CD4-positive, alpha-beta T cell treated with Interleukin-17A for 4 hours (primary cell): Measurements from ENCODE around the gene VCP.

Experiments
- DNase-seq: peaks from one replicate; pipeline ENCODE4 v3.0.0-alpha.2; 2020; ENCODE audit warnings: mixed read lengths

Gene VCP

DNA sequence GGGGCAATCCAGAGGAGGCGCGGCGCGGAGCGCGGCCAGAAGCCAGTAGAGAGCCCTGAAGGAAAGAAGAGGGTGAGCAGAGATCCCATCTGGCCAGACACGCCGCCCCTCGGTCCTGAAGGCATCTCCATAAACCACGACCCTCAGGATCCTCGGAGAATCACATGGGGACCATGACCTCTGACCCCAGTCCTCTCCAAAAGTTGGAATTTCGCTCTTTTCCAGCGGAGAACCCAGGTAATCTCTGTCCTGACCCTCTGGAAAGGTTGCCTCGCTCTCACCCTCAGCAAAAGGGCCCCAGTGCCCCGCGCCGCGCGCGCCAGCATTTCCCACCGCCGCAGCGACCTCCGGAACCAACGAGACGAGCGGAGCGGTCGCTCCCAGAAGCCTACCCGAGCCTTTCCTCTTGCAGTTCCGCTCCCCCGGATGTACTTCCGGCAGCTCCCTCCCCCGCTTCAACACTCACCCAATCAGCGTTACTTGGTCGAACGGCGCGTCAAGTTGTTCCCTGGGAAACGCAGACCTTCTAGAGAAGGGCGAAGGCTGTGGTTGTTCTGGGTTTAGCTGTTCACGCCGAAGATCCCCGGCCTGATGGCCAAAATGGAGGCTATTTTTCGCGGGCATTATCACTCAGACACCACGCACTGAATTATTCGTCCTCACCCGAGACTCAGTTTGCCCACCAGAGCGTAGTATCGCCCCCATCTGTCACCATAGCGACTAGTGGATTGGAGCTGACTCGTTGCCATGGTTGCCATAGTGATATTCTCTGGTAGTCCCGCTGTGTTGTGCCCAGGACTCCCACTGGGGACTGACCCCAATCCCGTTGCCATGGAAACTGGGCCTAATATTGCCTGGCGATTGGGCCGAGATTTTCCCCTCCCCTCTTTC, 30.6 kb upstream of the VCP start, which contains the start of gene STOML2:
STOML2 (minus strand) TSS at position 363 of the 891 bp plus-strand sequence; CDS start at position 326, 37 bp downstream.
- DNase-seq = peak; percentile 92

DNA sequence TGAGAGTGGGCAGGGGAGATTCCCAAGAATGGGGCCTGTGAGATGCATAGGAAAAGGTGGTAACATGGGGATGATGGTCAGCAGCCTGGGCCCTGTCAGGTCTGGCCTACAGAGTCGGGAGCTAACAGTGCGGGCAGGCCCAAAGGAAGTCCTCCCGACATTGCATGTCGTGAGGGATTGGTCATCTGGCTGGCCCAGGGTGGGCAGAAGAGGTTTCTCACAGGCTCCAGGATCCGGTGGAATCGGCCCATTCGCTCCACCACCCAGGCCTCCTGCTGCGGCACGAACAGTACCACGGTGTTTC, 30.0 kb upstream of the VCP start:
- DNase-seq = no peak

DNA sequence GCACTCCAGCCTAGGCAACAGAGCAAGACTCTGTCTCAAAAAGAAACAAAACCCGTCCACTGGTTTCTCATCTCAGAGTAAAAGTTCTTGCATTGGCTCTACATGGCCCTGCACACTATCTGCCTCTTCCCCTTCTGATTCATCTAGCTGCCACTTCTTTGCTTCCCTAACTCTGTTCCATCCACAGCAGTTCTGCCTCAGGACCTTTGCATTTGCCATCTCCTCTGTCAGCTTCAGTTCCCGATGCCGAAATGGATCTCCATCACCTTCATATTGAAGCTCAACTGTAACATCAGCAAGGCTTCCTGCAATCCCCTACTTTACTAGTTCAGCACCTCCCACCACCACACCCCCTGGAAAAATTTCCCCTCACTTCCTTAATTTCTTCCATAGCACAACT, 25.1 kb upstream of the VCP start:
- no peak for DNase-seq

DNA sequence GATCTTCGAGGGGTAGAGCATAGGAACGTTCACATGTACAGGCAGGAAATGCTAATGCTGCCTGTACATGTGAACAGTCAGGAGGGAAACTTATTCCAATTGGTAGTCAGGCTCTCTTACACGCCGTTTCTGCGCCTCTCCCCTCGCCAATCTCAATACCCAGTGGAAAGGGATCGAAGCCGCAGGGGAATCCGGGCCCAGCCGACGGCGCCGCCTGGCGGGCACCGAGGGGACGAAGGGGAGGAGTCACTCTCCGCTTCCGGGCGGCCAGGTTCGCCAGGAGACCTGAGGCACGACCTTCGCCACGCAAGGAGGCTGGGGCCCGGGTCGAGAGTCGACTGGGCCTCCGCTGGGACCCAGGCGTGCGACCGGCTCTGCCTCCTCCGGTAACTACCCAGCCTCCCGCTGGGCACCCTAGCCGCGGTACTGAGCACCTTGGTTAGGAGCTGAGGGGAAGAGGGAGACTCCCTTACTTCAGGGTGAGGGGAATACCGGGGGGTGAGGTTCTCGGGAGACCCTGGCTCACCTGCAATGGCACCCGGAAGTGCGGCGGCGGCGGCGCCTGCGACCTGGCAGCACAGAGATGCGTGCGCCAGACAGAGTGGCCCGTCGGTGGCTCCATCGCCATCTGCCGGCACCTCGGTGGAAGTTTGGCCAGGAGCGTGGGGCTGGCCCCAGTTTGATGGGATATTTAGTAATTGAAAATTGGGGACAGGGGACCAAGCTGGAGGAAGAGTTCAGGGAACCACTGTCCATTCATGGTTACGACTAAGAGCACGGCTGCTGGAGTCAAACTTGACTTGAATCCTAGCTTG, 23.8 kb upstream of the VCP start, which contains the start of gene PIGO:
PIGO (minus strand) TSS at position 557 of the 815 bp plus-strand sequence. CDS start 1,026 bp downstream, outside the sequence.
- DNase-seq = peak; percentile 94

DNA sequence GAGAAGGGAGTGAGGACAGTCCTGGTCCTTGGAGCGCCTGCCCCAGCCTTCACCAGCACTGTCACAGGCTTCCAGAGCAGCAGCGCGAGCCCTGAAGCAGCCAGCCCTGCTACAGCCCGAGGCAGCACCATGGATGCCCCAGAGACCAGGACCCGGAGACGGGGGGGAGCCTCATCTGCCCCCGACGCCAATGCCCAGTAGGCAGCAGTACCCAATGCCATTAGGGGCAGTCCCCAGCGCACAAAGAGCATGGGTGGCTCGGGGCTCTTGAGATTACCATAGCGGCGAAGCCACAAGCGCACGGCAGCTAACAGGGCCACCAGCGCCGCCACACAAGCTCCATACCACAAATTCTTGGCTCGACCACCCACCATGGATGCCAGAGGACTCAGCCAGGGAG, 19.1 kb upstream of the VCP start:
- DNase-seq = no peak

DNA sequence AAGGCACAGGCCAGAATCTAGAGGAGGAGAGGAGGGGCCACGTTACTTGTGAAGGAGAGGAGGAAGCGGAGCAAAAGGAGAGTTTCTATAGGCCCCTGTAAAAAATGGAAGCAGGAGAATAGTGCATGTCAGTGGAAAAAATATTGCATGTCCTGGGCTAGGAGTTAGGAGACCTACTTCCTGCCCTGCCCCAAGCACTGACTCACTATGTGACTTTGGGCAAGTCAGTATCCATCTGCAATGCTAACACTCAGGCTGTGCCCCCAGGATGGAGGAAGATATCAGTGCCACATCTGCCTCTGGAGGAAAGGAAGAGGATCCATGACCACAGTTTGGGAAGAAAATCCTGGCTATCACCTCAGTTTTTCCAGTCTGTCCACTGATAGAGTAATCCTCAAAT, 17.0 kb upstream of the VCP start:
- DNase-seq = no peak

DNA sequence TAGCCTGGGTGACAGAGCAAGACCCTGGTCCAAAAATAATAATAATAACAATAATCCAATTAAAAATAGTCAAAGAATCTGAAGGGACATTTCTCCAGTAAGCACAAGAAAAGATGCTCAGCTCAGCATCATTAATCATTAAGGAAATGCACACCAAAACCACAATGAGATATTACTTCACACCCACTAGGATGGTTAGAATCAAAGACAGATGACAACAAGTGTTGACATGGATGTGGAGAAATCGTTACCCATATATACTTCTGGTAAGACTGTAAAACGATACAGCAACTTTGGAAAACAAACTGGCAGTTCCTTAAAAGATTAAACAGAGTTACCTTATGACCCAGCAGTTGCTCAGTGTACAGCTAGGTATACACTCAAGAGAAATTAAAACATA, 12.7 kb upstream of the VCP start:
- no peak for DNase-seq

DNA sequence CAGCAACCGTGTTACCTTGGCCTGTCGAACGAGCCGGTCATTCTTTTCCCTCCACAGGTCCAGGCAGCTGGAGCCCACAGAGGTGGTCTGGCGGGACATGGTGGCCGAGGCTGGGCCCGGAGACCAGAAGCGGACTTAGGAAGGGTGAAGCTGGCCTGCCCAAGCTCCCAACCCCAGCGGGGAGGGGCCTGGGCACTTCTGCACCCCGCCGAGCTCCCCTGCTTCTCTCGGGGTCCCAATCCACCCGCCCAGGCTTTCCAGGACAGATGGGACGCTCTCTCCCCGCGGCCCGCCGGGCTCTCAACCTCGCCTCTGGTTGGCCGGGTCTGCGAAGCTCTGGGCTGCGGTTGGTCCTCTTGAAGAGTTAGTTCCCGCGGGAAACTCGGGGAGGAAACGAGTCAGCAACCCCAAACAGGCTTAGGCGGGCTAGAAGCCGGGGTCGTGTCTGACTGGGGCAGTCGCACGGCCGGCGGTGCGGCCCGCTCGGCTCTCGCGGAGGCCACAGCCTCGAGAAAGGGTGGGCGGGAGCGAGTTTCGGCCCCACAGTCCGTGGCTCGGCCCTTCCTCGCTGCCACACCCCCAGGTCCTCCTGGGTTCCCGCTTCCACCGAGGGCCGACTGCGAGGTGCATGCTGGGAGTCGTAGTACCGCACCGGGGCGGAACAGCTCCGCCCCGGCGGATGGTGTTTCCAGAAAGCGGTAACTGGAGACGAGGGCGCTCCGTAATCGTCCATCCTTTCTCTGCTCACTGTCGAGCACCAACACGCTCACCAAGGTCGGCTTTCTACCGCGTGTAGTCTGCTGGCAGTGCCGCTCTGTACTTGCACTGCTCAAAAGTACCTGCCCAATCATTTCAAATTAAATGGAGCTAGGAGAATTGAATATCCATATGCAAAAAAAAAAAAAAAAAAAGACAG, 7.3 kb upstream of the VCP start, which contains the start of gene FANCG:
FANCG (minus strand) TSS at position 517 of the 916 bp plus-strand sequence; CDS start at position 99, 418 bp downstream.
- peak; percentile 85 for DNase-seq

DNA sequence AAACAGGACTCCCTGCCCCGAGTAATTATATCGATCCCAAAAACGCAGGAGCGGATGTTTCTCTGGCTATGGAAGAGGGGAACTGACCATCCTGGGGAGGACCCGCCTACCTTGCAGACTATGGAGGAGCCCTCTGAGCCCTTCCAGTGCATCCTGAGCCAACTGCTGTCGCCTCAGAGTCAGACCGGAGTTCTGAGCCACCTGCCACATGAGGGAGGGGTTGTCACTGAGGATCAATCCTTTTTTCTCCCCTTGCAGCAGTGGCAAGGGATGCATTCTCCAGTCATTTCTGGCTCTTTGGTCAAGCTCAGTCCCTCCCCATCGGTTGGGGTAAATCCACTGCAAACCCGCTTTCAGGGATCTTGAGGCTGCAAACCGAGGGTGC, 6.6 kb upstream of the VCP start:
- no peak for DNase-seq

DNA sequence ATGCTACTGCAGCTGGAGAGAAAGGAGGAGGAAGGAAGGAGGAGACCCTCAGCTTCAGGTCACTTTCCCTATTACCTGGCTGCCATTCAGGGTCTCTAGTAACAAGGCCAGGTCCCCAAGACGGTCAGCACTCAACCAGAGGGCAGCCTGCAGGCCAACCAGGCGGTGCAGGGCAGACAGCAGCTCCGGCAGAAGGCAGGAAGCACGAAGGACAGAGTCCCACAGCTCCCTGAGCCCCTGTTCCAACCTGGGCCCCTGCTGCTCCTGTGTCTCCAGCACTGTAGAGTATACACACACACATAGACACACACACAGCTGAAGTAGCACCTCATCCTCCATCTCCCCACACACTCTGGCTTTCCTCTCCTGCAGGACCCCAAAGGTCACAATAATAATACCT, 5.6 kb upstream of the VCP start:
- no peak for DNase-seq

DNA sequence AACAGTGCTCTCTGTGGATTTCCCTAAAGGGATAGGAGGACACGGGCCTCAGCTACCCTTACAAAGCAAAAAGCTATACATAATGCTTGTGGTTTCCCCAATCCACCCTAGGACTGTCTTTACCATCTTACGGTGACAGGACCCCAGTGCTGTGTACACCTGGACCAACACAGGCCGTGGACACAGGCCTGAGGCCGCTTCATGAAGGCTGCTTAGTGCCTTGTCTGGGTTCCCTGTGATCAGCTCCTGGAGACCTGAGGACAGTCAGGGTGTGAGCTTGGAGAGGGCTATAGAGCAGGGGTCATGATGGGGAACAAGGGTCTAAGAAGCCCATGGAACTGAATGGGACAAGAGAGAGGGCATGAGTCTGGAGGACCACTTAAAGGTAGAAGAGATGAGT, 4.4 kb upstream of the VCP start:
- no peak for DNase-seq

DNA sequence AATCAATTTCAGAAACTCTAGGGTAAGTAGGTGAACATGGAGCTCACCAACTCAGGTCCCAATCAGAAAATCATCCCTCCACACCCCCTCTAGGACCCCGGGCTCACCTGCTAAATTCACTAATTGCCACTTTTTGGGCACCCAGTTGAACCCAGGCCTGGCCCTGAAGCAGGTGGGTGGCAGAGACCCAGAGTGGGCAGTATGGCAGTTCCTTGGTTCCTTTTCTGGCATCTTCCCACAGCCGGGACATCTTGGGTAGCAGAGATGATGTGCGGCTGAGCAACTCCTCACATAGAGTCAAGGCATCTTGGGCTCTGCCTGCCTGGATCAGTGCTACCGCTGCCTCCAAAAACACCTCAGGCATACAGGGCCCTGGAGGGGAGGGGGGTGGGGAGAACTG, 2.9 kb upstream of the VCP start:
- no peak for DNase-seq

DNA sequence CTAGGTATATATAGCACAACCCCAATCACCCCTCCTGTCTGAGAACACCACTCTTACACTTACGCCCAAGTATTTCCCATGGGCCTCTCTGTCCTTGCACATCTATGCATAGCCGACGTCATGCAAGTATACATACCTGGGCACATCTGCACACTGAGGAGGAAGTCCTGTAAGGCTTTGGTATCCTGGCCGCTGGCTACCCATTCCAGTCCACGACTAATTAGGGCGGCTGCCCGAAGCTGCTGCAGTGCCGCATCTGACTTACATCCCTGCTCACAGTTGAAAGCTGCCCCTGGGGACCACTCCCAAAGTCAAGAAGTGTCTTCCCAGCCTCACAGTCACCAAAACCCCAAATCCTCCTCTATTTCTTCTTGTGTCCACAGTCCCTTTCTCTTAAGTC, 2.4 kb upstream of the VCP start:
- DNase-seq = no peak

DNA sequence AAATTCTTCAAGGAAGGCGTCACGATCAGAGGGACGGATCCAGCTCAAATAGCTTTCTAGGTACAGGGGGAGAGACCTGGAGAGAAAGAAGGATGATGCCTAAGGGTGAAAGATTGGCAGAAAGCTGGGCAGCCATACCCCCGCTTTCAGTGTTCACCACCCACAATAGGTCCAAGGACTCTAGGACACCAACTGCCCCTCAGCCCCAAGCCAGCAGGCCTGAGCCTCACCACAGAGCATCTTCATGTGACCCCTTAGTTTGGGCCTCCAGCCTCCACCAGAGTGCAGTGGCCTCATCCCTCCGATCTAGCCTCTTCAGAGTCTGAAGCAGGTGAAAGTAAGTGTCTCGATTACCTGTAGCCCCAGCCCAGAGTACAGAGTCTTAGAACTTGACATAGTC, 1.7 kb upstream of the VCP start:
- DNase-seq = no peak

DNA sequence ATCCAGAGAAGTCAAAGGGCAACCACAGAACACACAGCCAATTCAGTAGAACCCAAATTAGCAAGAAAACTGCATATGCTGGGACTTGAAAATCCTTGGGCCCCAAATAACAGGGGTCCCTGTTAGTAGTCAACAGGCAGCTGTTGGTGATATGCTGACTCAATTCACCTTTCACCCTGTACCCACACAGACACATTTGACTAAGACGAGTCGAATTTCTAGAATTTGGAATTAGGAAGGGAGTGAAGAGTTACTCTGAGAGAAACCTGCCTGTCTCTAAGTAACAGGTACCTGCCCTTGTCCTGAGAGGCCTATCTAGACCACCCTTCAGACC, 821 bp upstream of the VCP start:
- no peak for DNase-seq

DNA sequence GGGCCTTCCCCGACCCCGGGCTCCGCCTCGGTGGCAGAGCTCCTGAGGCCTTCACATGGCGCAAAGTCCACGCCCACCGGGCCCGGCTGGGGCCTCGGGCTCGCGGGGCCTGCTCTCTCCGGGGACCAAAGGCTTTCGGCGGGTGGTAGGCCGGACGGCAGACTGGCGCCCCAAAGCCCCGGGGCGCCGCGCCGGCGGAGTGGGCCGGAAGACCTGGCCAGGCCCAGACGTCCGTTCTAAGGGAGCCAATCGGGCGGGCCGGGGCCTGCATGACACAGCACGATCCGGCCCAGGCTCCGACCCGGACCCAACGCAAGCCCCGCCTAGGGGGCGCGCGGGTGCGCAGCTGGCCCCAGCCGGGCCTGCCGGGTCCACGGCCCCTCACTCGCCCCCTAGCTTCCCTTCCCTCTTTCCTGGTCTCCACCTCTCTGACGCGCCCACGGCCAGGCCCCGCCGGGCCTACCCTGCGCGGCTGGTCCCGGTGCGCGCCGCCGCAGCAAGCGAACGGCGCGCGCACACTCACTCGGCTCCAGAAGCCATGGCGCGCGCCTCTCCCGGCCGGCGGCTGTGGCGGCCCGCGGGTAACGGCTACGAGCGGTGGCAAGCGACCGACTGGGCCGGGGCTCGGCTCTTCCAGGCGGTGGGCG, 488 bp downstream of the VCP start:
- DNase-seq = peak; percentile 77

DNA sequence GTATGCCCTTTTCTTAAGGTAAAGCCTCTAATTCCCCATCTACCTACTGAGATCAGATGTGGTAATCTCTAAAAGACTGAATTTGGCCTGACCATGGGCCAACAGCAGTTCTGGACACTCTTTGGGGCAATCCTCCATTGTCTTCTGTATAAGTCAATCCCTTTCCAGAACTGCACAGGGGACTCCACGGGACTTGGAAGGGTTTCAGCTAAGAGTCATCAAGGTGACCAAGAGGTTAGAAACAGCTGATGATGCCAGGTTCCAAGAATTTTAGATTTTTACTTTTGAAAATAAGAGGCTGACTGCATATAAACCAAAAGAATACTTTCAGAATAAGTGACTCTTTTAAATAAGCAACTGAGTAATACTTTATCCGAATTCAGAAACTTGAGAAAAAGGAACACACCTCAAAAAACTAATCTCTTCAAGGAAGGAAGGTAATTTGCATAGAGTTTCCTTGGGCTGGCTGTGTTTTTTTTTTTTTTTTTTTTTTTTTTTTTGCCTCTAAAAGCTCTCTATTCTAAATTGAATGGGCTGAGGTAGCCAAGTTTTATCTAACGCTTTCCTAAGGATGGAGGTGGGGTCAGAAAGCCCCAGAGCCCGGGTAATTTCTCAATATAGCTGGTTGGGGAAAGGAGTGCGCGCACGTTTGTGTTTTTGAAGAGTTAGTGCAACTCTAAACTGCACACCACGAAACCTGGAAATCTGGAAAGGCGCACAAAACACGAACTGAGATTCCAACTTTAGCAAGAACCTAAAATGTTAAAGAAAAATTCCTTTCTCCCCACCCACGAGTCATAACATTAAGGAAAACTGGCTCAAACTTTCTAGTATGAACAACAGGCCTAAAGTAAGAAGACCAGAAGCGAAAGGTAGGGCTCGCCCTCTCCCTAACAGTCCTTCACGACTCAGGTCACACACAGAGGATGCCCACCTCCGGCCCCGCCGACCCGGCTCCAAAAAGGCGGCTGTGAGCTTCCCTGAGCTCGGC, 1.3 kb downstream of the VCP start:
- no peak for DNase-seq

DNA sequence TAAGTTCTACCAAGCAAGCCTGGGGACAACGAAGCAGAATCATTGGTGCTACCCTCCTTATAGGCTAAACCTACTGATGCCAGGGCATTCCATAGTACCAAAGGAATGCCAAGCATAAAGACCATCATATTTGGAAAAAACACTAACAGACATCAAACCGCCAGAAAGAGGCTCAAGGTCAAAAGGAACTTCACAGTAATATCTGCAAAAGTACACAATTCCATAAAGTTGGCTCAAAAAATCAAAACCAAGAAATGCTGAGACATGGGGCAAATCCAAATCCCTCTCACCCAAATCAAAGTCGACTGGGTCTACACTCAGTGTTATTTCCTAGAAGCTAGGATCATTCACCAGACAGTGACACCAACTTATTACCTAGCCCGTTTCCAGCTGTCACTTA, 3.4 kb downstream of the VCP start:
- DNase-seq = no peak

DNA sequence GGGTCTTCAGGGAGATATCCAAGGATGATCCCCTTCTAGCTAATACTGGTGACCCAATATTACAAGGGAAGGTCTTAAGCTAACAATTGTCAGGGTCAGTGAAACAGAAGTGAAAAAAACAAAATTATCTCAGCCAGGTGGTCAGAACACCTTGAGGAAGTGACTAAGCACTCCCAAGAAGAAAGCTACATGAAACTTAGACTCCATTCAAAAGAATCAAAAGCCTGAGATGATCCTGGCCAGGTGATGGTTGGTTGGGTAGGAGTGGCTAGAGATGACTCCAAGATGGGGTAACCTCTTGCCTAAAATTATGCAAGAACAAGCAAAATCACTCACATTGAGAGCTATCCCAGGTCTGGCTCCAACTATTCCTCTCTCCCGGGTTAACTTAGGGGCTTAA, 5.4 kb downstream of the VCP start:
- DNase-seq = no peak

DNA sequence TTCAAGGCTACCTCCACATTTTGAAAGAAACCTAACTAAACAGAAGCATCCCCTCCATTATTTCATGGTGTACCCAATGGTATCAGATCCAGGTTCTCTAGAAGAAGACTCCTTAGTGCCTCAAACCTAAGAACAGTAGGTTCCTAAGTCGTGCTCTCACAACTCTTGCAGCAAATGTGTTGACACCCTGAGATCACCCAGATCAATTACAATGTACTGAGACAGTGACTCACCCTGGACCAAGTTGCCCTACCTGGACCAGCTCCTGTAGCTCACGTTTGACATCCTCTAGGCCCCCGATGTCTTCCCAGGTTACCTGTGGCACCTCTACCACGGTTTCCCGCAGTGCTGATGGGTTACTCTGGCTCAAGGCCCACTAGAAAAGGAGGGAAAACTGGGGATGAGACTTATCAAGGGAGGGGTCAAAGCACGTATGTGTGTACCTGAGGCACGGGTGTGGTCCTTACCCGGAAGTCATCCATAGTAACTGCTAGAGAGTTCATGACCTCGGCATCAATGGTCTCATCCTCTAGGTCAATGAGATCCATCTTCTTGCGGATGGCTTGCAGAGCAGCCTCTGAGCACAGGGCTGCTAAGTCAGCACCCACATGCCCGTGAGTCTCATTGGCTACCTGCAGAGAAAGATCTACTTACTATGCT, 11.7 kb downstream of the VCP start:
- no peak for DNase-seq

DNA sequence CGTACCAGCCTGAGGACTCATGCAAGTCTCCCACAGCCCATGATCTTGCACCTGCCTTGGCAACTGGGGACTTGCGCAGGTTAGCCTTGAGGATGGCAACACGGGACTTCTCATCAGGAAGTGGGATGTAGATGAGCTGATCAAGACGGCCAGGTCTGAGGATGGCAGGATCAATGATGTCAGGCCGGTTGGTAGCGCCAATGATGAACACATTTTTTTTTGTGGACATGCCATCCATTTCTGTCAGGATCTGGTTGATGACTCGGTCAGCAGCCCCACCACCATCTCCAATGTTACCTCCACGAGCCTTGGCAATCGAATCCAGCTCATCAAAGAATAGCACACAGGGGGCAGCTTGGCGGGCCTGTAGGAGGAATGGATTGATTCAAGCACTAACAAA, 13.0 kb downstream of the VCP start:
- no peak for DNase-seq
